GM12801 (cell line): ENCODE measurements around the gene SLC25A23.

ENCODE experiments used
- TF ChIP-seq, protein P1 (sequence below): IDR thresholded peaks from one replicate; pipeline ENCODE4 v1.5.1; 2011; ENCODE audit warnings: control low read depth; ENCODE audit not compliant: insufficient read length; ENCODE audit errors: extremely low read depth

SLC25A23 gene

DNA sequence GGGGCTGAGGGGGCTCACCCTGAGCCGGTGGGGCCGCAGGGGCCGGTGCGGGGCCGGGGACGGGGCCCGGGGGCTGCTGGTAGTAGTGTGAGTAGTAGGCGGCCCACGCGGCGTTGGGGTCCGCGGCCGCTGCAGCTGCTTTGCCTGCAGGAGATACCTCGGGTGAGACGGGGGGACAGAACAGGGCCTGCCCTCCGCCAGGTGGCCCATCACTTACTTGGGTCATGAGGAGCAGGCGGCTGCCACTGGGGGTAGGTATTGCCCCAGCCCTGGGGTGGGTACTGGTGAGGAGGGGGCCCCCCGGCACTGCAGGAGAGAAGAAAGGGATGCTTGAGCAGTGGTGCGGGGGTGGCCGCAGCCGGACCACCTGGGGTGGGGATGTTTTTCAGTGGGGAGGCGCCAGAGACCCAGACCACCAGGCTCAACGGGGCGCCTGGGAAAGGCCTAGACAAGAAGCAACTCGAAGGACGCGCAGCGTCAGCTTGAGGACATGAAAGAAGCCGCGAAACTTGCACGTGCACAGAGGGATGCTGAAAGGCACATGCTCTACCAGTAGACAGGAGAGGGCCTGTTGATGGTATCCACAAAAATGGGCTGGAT lies 43.9 kb downstream of the SLC25A23 start:
- TF ChIP-seq, protein P1, sequence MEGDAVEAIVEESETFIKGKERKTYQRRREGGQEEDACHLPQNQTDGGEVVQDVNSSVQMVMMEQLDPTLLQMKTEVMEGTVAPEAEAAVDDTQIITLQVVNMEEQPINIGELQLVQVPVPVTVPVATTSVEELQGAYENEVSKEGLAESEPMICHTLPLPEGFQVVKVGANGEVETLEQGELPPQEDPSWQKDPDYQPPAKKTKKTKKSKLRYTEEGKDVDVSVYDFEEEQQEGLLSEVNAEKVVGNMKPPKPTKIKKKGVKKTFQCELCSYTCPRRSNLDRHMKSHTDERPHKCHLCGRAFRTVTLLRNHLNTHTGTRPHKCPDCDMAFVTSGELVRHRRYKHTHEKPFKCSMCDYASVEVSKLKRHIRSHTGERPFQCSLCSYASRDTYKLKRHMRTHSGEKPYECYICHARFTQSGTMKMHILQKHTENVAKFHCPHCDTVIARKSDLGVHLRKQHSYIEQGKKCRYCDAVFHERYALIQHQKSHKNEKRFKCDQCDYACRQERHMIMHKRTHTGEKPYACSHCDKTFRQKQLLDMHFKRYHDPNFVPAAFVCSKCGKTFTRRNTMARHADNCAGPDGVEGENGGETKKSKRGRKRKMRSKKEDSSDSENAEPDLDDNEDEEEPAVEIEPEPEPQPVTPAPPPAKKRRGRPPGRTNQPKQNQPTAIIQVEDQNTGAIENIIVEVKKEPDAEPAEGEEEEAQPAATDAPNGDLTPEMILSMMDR, result no peak

DNA sequence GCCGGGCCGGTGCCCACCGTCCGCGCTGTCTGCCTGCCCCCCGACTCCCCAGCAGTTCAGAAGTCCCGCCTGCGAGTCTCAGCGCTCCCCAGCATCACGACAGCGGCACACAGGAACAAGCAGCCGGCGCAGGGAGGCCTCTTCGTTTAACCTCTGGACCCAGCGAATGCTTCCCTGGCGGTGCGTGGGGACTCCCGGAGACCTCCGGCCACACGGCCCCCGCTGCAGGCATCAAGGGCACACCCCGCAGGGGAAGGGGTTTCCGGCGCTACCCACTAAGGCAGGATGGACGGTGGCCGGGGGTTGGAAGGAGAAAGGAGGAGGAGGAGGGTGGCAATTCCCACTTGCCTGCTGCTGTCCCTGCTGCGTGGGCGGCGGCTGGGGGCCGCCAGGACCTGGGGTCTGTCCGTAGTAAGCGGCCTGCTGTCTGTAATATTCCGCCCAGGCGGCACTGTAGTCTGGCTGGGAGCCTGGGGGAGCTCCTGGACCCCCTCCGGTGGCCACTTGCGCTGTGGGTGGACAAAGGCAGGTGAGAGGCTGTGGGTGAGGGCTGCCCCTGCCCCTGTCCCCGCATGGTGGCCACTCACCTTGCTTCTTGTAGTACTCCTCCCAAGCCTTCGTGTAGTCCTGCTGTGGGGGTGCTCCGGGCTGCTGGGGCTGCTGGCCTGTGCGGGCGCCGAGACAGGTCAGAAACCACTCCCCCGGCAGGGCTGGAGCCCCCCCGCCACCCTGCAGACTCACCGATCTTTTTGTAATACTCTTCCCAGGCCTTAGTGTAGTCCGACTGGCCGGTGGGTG lies 44.6 kb downstream of the SLC25A23 start:
- TF ChIP-seq, protein P1, result no peak

DNA sequence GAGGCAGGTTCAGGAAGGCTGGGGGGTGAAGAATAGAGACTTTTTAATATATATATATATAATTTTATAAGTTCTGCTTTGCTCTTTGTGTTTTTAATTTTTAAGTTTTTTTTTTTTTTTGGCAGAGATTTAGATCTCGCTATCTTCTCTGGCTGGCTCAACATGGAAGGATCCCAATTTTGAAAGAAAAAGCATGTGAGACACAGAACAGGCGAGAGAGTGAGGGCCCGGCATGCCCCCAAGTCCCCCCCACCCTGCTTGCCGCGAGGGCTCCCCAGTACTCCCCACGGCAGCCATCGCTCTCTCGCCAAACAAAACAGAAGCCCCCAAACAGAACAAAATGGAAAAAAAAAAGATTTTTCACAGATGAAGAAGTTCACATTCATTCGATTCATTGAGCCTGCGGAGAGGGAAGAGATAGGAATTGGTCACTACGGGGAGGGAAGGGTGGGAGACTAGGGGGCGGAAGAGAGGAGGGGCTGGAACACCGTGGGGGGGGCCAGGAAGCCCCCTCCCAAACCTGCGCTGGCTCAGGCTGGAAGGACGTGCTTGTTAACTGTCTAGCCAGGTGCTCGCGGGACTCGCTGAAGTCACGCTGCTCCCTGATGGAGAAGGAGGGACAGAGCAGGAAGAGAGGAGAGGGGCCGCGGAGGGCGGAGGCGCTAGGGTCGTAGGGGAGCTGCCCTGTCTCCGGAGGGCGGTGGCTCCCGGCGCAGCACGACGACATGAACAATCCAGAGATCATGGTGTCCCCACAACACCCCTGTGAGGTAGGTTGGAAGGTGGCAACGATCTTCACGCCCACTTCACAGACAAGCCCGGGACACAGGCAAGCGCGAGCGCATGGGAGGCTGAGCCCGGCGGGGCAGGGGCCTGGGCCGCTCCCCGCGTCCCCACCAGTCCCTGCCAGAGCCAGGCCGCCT lies 45.6 kb downstream of the SLC25A23 start:
- TF ChIP-seq, protein P1, result no peak

DNA sequence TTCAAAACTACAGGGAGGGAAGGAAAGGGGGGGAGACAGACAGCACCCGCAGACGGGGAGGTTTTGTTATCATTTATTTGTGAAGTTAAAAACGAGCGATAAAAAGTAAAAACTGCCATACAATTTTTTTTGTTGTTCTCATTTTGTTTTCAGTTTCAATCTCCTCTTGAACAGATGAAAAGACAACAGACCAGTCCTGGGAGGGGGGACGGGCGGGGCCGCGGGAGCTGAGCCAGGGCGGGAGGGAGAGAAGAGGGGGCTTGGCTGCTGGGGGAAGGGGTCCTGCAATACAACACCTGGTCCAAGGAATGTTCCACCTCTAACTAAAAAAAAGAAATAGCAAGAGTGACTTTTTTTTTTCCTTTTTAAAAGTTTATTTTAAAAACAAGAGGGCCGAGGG lies 46.3 kb downstream of the SLC25A23 start:
- TF ChIP-seq, protein P1, result no peak

DNA sequence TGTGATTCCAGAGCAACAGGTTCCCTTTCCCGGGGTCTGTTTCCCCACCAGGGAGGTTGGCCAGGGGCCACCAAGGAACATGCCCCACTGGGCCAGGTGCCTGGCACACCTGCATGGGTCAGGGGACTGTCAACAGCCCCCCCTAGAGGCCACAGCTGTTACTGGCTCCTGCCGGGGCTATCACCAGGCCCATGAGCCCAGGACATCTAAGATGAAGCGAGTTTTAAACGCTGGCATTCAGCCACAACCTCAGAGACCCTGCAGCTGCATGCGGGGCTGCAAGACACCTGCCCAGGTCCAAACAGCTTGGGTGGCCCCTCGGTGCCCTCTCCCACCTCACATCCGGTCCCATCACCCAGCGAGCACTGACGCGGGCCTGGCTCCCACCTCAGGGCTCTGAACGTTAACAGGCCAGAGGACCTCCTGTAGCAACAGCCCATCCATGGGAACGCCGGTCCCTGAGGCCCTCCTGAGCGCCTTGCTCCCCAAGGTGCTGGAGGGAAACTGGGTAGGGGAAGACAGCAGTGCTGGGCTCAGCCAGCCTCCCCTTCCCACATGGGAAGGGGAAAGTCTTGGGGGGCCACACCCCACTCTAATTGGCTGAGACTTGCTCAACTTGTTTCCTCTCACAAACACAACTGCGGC lies 47.0 kb downstream of the SLC25A23 start:
- TF ChIP-seq, protein P1, result no peak

DNA sequence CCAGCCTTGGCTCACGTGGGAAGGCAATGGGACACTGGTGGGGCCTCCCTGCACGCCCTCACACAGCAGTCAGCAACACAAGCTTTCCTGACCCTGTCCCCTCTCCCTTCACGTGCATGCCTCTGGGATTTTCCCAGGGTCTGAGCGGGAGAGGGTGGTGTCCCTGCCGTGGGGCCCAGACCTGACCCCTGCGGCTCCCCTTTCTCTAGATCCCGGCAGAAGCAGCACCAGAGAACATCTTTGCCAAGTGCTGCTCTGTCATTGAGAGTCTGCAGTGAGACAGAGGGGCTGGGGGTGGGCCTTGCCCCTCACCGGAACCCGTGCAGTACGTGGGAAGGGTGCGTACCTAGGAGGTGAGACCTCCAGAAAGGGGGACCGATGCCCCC lies 47.5 kb downstream of the SLC25A23 start:
- TF ChIP-seq, protein P1, result no peak

DNA sequence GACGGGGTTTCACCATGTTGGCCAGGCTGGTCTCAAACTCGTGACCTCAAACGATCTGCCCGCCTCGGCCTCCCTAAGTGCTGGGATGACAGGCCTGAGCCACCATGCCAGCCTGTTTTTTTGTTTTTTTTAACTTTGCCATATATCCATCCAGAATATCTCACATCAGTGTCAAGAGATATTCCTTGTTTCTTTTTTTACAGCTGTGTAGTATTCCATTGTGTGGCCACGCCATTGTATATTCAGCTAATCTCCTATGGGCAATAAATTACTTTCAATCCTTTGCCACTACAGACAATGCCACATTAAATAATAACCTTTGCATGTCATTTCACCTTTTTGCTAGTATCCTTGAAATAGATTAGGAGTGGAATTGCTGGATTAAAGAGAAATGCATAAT lies 50.2 kb downstream of the SLC25A23 start:
- TF ChIP-seq, protein P1, result no peak
